Fibroblast of pulmonary artery (primary cell): ENCODE results near the gene LPCAT2.

ENCODE experiments used
- DNase-seq: peaks from one replicate; pipeline ENCODE4 v3.0.0-alpha.2; 2010; ENCODE audit warnings: low read depth
- H3K4me3 ChIP-seq: replicated peaks from 2 replicates; pipeline ENCODE4 v1.5.1; 2011; ENCODE audit warnings: low read depth, mild to moderate bottlenecking, control low read depth, low read length, moderate library complexity
- TF ChIP-seq, protein P1 (sequence below): IDR thresholded peaks from 2 replicates; pipeline ENCODE4 v1.5.1; 2011; ENCODE audit warnings: mild to moderate bottlenecking, control low read depth, low read length, inconsistent platforms; ENCODE audit errors: missing control alignments

LPCAT2 gene

DNA sequence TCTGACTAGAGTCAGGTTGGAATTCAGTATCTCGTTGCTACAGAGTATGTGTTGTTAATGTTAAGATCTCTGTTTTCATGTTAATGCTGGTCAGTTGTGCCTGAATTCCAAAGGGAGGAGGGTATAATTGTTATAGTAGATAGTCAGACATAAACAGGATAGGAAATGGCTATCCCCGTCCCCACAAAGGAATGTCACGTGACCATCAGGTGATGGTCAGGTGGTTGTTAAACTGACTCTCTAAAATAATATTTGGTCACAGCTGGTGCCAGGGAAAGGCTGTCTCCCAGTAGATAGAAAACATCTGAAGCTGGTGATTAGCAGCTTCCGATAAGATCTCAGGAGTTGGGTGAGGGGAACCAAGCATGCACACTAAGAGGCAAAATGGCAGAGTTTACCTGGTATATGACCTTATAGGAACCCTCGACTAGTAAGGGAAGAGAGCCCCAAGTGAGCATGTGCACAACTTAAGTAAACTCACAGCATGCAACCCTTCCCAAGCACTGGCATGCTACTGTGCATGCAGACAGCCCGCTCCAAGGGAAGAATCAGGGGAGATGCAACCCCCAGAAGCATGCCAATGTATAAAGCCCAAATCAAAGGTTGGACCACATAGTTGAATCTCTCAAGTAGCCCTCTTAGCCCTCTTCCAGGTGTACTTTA, 119.6 kb downstream of the LPCAT2 start:
- DNase-seq = no peak
- no peak overlapping the region for H3K4me3 ChIP-seq
- TF ChIP-seq, protein P1, sequence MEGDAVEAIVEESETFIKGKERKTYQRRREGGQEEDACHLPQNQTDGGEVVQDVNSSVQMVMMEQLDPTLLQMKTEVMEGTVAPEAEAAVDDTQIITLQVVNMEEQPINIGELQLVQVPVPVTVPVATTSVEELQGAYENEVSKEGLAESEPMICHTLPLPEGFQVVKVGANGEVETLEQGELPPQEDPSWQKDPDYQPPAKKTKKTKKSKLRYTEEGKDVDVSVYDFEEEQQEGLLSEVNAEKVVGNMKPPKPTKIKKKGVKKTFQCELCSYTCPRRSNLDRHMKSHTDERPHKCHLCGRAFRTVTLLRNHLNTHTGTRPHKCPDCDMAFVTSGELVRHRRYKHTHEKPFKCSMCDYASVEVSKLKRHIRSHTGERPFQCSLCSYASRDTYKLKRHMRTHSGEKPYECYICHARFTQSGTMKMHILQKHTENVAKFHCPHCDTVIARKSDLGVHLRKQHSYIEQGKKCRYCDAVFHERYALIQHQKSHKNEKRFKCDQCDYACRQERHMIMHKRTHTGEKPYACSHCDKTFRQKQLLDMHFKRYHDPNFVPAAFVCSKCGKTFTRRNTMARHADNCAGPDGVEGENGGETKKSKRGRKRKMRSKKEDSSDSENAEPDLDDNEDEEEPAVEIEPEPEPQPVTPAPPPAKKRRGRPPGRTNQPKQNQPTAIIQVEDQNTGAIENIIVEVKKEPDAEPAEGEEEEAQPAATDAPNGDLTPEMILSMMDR = no peak

DNA sequence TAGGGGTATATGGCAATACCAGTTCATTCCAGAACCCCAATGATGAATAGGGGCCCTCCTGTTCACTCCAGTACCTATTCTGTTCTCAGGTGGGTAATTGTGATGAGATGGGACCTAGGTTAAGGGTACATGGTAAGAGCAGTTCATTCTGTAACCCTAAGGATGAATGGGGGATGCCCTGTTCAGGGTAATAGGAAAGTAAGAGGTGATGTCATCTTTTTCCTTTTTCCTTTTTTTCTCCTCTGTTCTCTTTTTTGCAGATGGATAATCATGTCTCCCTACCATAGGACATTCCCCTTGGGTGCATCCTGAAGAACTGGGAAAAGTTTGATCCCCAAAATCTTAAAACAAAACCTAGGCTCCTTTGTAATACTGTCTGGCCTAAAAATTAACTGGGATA, 121.9 kb downstream of the LPCAT2 start:
- H3K4me3 ChIP-seq = no peak overlapping the region
- TF ChIP-seq, protein P1 = no peak
- DNase-seq = no peak

DNA sequence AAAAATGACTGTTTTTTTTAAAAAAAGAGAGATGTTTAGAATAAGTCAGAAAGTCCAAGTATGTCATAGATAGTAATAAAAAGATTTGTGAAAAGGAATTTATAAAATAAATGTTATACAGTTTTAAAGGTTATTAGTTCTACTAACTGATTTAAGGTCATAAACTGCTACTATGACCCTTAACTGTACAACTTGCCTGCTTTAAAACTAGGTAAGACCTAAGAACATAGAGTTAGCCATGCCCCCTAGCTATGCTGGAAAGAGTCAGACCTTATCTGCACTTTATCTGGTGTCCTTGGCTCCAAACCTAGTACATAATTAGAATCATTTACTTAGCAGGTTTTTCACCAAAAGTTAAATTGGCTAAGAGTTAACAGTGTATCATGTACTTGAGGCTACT, 123.4 kb downstream of the LPCAT2 start:
- H3K4me3 ChIP-seq = no peak overlapping the region
- no peak for DNase-seq
- TF ChIP-seq, protein P1 = no peak

DNA sequence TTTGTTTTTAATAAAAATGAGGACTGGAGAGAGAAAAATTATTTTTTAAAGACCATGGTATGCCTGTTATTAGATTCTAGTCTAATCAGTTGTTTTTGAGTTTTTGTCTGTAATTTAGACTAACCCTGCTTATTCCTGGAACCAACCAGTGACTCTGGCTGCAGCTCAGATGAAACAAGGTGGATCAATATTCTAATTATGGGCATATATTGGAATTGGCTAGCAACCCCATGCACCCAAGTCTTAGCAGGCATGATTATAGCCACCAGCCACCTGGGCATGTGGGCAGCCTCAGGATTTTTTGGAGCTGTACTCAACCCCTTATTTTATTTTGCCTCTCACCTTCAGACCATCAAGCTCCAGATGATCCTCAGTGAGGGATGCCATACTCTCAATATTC, 125.3 kb downstream of the LPCAT2 start:
- TF ChIP-seq, protein P1 = no peak
- no peak overlapping the region for H3K4me3 ChIP-seq
- no peak for DNase-seq
